ENCODE results near the gene DNAJC11.
A peak's percentile ranks its signal among the peaks of the same experiment; 100 is the strongest.

DNAJC11 gene

GRCh38 chr1:6701437-6702153 is at the start of gene DNAJC11:
DNAJC11 (minus strand) TSS chr1:6701816; CDS start chr1:6701800, 16 bp downstream.
- Histone ChIP-seq H3K27ac (peak within 1 kb of the TSS; percentile 76), H4K20me1 (ENCODE audit: insufficient read depth) (no peaks in the 10 kb centered on the region), H3K4me2 (peak within 1 kb of the TSS; percentile 64), H3K9ac (peak within 1 kb of the TSS; percentile 98), H3K27me3 (ENCODE audit: insufficient read depth, low read depth) (no peaks in the 10 kb centered on the region), H3K4me1 (ENCODE audit: low read depth, poor library complexity, severe bottlenecking) (peaks cover 21% of the 10 kb centered on the region), H3K79me2 (ENCODE audit: insufficient read depth, low read depth) (peaks cover 36% of the 10 kb centered on the region), H2AFZ (ENCODE audit: low read depth) (peak within 1 kb of the TSS; percentile 73), H3K36me3 (ENCODE audit: insufficient read depth) (no peaks in the 10 kb centered on the region), H3K4me3 (IDR thresholded peaks at IDR 0.05; ENCODE audit: insufficient read depth, low read depth, low read length) (peak within 1 kb of the TSS; percentile 90)
- peak; percentile 72 for TF ChIP-seq CTCF (conservative IDR thresholded peaks at IDR 0.05; ENCODE audit: low read depth, low read length)

- H3K4me3 ChIP-seq (IDR thresholded peaks at IDR 0.05; ENCODE audit: insufficient read depth, low read depth, low read length), result no peak overlapping the region
- peaks cover 9% of the 10 kb centered on the region for H3K4me1 ChIP-seq (ENCODE audit: low read depth, poor library complexity, severe bottlenecking)
- H3K27ac ChIP-seq, result no peak overlapping the region
- no peaks in the 10 kb centered on the region for H4K20me1 ChIP-seq (ENCODE audit: insufficient read depth)
- no peaks in the 10 kb centered on the region for H3K27me3 ChIP-seq (ENCODE audit: insufficient read depth, low read depth)
- H3K36me3 ChIP-seq (ENCODE audit: insufficient read depth), result no peaks in the 10 kb centered on the region
- H3K9ac ChIP-seq, result no peak overlapping the region
- H3K79me2 ChIP-seq (ENCODE audit: insufficient read depth, low read depth), result no peaks in the 10 kb centered on the region
- no peak overlapping the region for H3K4me2 ChIP-seq
- TF ChIP-seq CTCF (conservative IDR thresholded peaks at IDR 0.05; ENCODE audit: low read depth, low read length), result no peak
- H2AFZ ChIP-seq (ENCODE audit: low read depth), result no peak overlapping the region
Observed at GRCh38 chr1:6750490-6750889, 48.9 kb upstream of the DNAJC11 start.

- Histone ChIP-seq H3K4me1 (ENCODE audit: low read depth, poor library complexity, severe bottlenecking) (peaks cover 24% of the 10 kb centered on the region), H3K79me2 (ENCODE audit: insufficient read depth, low read depth) (no peaks in the 10 kb centered on the region), H3K27ac (no peak overlapping the region), H3K27me3 (ENCODE audit: insufficient read depth, low read depth) (no peaks in the 10 kb centered on the region), H3K4me3 (IDR thresholded peaks at IDR 0.05; ENCODE audit: insufficient read depth, low read depth, low read length) (no peak overlapping the region), H3K9ac (no peak overlapping the region), H2AFZ (ENCODE audit: low read depth) (no peak overlapping the region), H3K36me3 (ENCODE audit: insufficient read depth) (no peaks in the 10 kb centered on the region), H3K4me2 (no peak overlapping the region), H4K20me1 (ENCODE audit: insufficient read depth) (no peaks in the 10 kb centered on the region)
- no peak for TF ChIP-seq CTCF (conservative IDR thresholded peaks at IDR 0.05; ENCODE audit: low read depth, low read length)
Observed at GRCh38 chr1:6747674-6748073, 46.1 kb upstream of the DNAJC11 start.

- no peak overlapping the region for H3K4me3 ChIP-seq (IDR thresholded peaks at IDR 0.05; ENCODE audit: insufficient read depth, low read depth, low read length)
- no peaks in the 10 kb centered on the region for H3K27me3 ChIP-seq (ENCODE audit: insufficient read depth, low read depth)
- H2AFZ ChIP-seq (ENCODE audit: low read depth), result no peak overlapping the region
- H3K4me2 ChIP-seq, result 0 out of 2 replicates have a peak overlapping the region, but pooled peaks have one; percentile 26
- peak overlapping the region; percentile 37; the same call in 1 of the 2 replicates for H3K27ac ChIP-seq
- peaks cover 24% of the 10 kb centered on the region for H3K4me1 ChIP-seq (ENCODE audit: low read depth, poor library complexity, severe bottlenecking)
- H3K9ac ChIP-seq, result no peak overlapping the region
- no peaks in the 10 kb centered on the region for H3K36me3 ChIP-seq (ENCODE audit: insufficient read depth)
- TF ChIP-seq CTCF (conservative IDR thresholded peaks at IDR 0.05; ENCODE audit: low read depth, low read length), result no peak
- H3K79me2 ChIP-seq (ENCODE audit: insufficient read depth, low read depth), result no peaks in the 10 kb centered on the region
- no peaks in the 10 kb centered on the region for H4K20me1 ChIP-seq (ENCODE audit: insufficient read depth)
Observed at GRCh38 chr1:6745073-6745472, 43.5 kb upstream of the DNAJC11 start.

Measured in KMS-11 (cell line).